IMR-90 (cell line): ENCODE results near the gene RARB. TPM values are rescaled to one million over a fixed set of nuclear protein-coding genes. Genes with fewer than 3 reads are reported as not detected.

ENCODE experiments used
- ATAC-seq: fragments of 200-7000 bp; cut with Tn5 transposase; 2 replicates; pipeline ENCODE4 v1.9.1; 2020; ENCODE audit warnings: low read depth, mild to moderate bottlenecking, moderate library complexity
- BruUV-seq: library from RNA; stranded (reverse); fragments of 400-500 nt; replicated peaks from 2 replicates; lab custom pipeline; 2021; lab: Mats Ljungman, UMichigan
- CTCF ChIA-PET: fragments of 300-600 bp; formaldehyde crosslinking; extraction: SDS; loops from one replicate; lab custom pipeline; 2021; ENCODE audit warnings: antibody characterized with exemption; lab: Yijun Ruan, JAX
- POLR2A ChIA-PET: fragments of 300-600 bp; sonication (Branson Sonifier 250); formaldehyde crosslinking; loops from one replicate; lab custom pipeline; 2022; ENCODE audit warnings: antibody characterized with exemption; ENCODE audit not compliant: unreplicated experiment; lab: Charles Lee
- DNase-seq: peaks from one replicate; pipeline ENCODE4 v3.0.0; 2013
- H2AFZ ChIP-seq: replicated peaks from 2 replicates; pipeline ENCODE3; 2013; ENCODE audit warnings: low read length, mild to moderate bottlenecking; ENCODE audit not compliant: poor library complexity
- H2AK5ac ChIP-seq: 2 replicates; pipeline ENCODE4 v1.6.1; 2013; ENCODE audit warnings: low read depth, low read length, inconsistent platforms
- H2AK9ac ChIP-seq: replicated peaks from 2 replicates; pipeline ENCODE3; 2013; ENCODE audit warnings: mild to moderate bottlenecking, low read depth, low read length, moderate library complexity; ENCODE audit not compliant: poor library complexity
- H2BK120ac ChIP-seq: 2 replicates; pipeline ENCODE4 v1.6.1; 2013; ENCODE audit warnings: low read depth, low read length, inconsistent platforms
- H2BK15ac ChIP-seq: 3 replicates; pipeline ENCODE4 v1.6.1; 2013; ENCODE audit warnings: low read depth, low read length, inconsistent platforms
- H2BK20ac ChIP-seq: 2 replicates; pipeline ENCODE4 v1.6.1; 2013; ENCODE audit warnings: low read depth, mild to moderate bottlenecking, inconsistent platforms, low read length, moderate library complexity
- H2BK5ac ChIP-seq: 2 replicates; pipeline ENCODE4 v1.6.1; 2013; ENCODE audit warnings: mild to moderate bottlenecking, low read depth, low read length, inconsistent platforms; ENCODE audit not compliant: poor library complexity, severe bottlenecking
- H3K14ac ChIP-seq: replicated peaks from 2 replicates; pipeline ENCODE4 v1.6.1; 2013; ENCODE audit warnings: low read depth, low read length, inconsistent platforms
- H3K18ac ChIP-seq: 2 replicates; pipeline ENCODE4 v1.6.1; 2013; ENCODE audit warnings: low read depth, low read length, control low read depth
- H3K23ac ChIP-seq: 2 replicates; pipeline ENCODE4 v1.6.1; 2013; ENCODE audit warnings: low read depth, low read length, inconsistent platforms
- H3K27ac ChIP-seq: 2 replicates; pipeline ENCODE4 v1.5.1; 2013; ENCODE audit warnings: mild to moderate bottlenecking, control low read depth, low read length; ENCODE audit not compliant: insufficient read depth
- H3K27me3 ChIP-seq: 2 replicates; pipeline ENCODE4 v1.6.1; 2013; ENCODE audit warnings: low read length; ENCODE audit not compliant: control insufficient read depth, insufficient read depth
- H3K36me3 ChIP-seq: 2 replicates; pipeline ENCODE4 v1.6.1; 2013; ENCODE audit warnings: low read length, mixed read lengths; ENCODE audit not compliant: control insufficient read depth, insufficient read depth
- H3K4ac ChIP-seq: 2 replicates; pipeline ENCODE4 v1.6.1; 2013; ENCODE audit warnings: low read depth, low read length, inconsistent platforms
- H3K4me1 ChIP-seq: 2 replicates; pipeline ENCODE4 v1.6.1; 2013; ENCODE audit warnings: low read length, mixed read lengths; ENCODE audit not compliant: control insufficient read depth, insufficient read depth
- H3K4me2 ChIP-seq: 2 replicates; pipeline ENCODE4 v1.6.1; 2013; ENCODE audit warnings: low read depth, mild to moderate bottlenecking, control low read depth, low read length, moderate library complexity
- H3K4me3 ChIP-seq: 2 replicates; pipeline ENCODE4 v1.5.1; 2013; ENCODE audit warnings: low read depth, mild to moderate bottlenecking, control low read depth, low read length, moderate library complexity; ENCODE audit not compliant: insufficient read depth
- H3K56ac ChIP-seq: 2 replicates; pipeline ENCODE4 v1.6.1; 2013; ENCODE audit warnings: low read length, inconsistent platforms; ENCODE audit not compliant: insufficient read depth; ENCODE audit errors: extremely low read depth
- H3K79me1 ChIP-seq, 2 experiments: 2 replicates each; pipeline ENCODE4 v1.6.1; 2013; ENCODE audit warnings: low read length in 2 of 2, inconsistent platforms in 1 of 2, low read depth in 1 of 2
- H3K9ac ChIP-seq: 2 replicates; pipeline ENCODE4 v1.6.1; 2013; ENCODE audit warnings: low read depth, low read length, control low read depth
- H3K9me1 ChIP-seq: 2 replicates; pipeline ENCODE4 v1.6.1; 2013; ENCODE audit warnings: low read length, inconsistent platforms; ENCODE audit not compliant: insufficient read depth
- H3K9me3 ChIP-seq: 2 replicates; pipeline ENCODE4 v1.6.1; 2013; ENCODE audit warnings: low read length; ENCODE audit not compliant: control insufficient read depth, insufficient read depth
- H4K20me1 ChIP-seq: 2 replicates; pipeline ENCODE4 v1.6.1; 2013; ENCODE audit warnings: low read length, inconsistent platforms; ENCODE audit not compliant: insufficient read depth
- H4K5ac ChIP-seq: 2 replicates; pipeline ENCODE4 v1.6.1; 2013; ENCODE audit warnings: mild to moderate bottlenecking, low read depth, low read length, control low read depth
- H4K8ac ChIP-seq, 2 experiments: 2 replicates each; pipeline ENCODE4 v1.6.1; 2013; ENCODE audit warnings: low read depth in 2 of 2, low read length in 2 of 2, control low read depth in 1 of 2, inconsistent platforms in 1 of 2
- H4K91ac ChIP-seq: 2 replicates; pipeline ENCODE4 v1.6.1; 2013; ENCODE audit warnings: low read depth, low read length, inconsistent platforms; ENCODE audit not compliant: insufficient read depth
- BHLHE40 ChIP-seq: fragments of 150-350 bp; IDR thresholded peaks from 2 replicates; pipeline ENCODE4 v1.6.1; 2016; ENCODE audit warnings: mild to moderate bottlenecking, low read depth, low read length
- CEBPB ChIP-seq: IDR thresholded peaks from 2 replicates; pipeline ENCODE4 v1.6.1; 2012; ENCODE audit warnings: low read depth, low read length, improper control_type of control experiment
- CHD1 ChIP-seq: IDR thresholded peaks from 2 replicates; pipeline ENCODE4 v1.6.1; 2012; ENCODE audit warnings: low read depth, low read length, improper control_type of control experiment
- CTCF ChIP-seq: conservative IDR thresholded peaks from 2 replicates; pipeline ENCODE4 v1.5.1; 2012; ENCODE audit warnings: mild to moderate bottlenecking, low read depth, low read length, improper control_type of control experiment
- ELK1 ChIP-seq: fragments of 150-350 bp; IDR thresholded peaks from 2 replicates; pipeline ENCODE4 v1.6.1; 2016; ENCODE audit warnings: low read depth, mild to moderate bottlenecking, low read length, moderate library complexity, borderline replicate concordance
- FOS ChIP-seq: fragments of 150-350 bp; IDR thresholded peaks from 2 replicates; pipeline ENCODE4 v1.6.1; 2016; ENCODE audit warnings: low read depth, low read length
- MAFK ChIP-seq: IDR thresholded peaks from 2 replicates; pipeline ENCODE4 v1.6.1; 2012; ENCODE audit warnings: low read depth, low read length, improper control_type of control experiment
- MAZ ChIP-seq: IDR thresholded peaks from 2 replicates; pipeline ENCODE4 v1.6.1; 2012; ENCODE audit warnings: low read depth, mild to moderate bottlenecking, low read length, improper control_type of control experiment, moderate library complexity, borderline replicate concordance
- MXI1 ChIP-seq: IDR thresholded peaks from 2 replicates; pipeline ENCODE4 v1.6.1; 2012; ENCODE audit warnings: low read depth, mild to moderate bottlenecking, low read length, moderate library complexity, borderline replicate concordance
- NFE2L2 ChIP-seq: fragments of 150-350 bp; IDR thresholded peaks from 2 replicates; pipeline ENCODE4 v1.6.1; 2016; ENCODE audit warnings: low read depth, mild to moderate bottlenecking, low read length
- POLR2A ChIP-seq: IDR thresholded peaks from 2 replicates; pipeline ENCODE4 v1.6.1; 2012; ENCODE audit warnings: mild to moderate bottlenecking, low read depth, low read length
- RAD21 ChIP-seq: IDR thresholded peaks from 2 replicates; pipeline ENCODE4 v1.6.1; 2012; ENCODE audit warnings: low read length, improper control_type of control experiment
- RCOR1 ChIP-seq: IDR thresholded peaks from 2 replicates; pipeline ENCODE4 v1.6.1; 2012; ENCODE audit warnings: mild to moderate bottlenecking, low read length, improper control_type of control experiment; ENCODE audit not compliant: insufficient replicate concordance
- RFX5 ChIP-seq: IDR thresholded peaks from 2 replicates; pipeline ENCODE4 v1.8.0; 2012; ENCODE audit warnings: low read depth, mild to moderate bottlenecking, low read length, moderate library complexity
- SMC3 ChIP-seq: fragments of 150-350 bp; IDR thresholded peaks from 2 replicates; pipeline ENCODE4 v1.6.1; 2016; ENCODE audit warnings: low read depth, mild to moderate bottlenecking, antibody characterized with exemption, low read length, moderate library complexity
- USF2 ChIP-seq: fragments of 150-350 bp; IDR thresholded peaks from 2 replicates; pipeline ENCODE4 v1.6.1; 2017; ENCODE audit warnings: mild to moderate bottlenecking, antibody characterized with exemption, low read length, low read depth
- WGBS, 2 experiments: methylation state at CpG; one replicate each; pipeline versions ENCODE4 v1.1.5 to v1.1.7; 2013; ENCODE audit warnings: missing lambda C conversion rate in 2 of 2; ENCODE audit not compliant: insufficient read length in 1 of 2; ENCODE audit errors: extremely low coverage in 2 of 2; 5-methylcytosine and 5-hydroxymethylcytosine counted together
- dilution Hi-C: fragments of 300-500 bp; cut with HindIII; formaldehyde crosslinking; loops from one replicate; pipeline ENCODE4 v1.14.3; 2018; ENCODE audit warnings: low sequenced_read_pairs; ENCODE audit not compliant: unreplicated experiment
- in situ Hi-C: fragments of 300-500 bp; cut with MboI; formaldehyde crosslinking; loops from 3 replicates; pipeline ENCODE4 v1.14.3; 2019; ENCODE audit warnings: low sequenced_read_pairs, inconsistent platforms, mixed read lengths
- intact Hi-C: fragments of 100-400 bp; cut with micrococcal nuclease; formaldehyde crosslinking; loops from 2 replicates; pipeline ENCODE4 v1.10.0; 2022
- polyA plus RNA-seq, 3 experiments: library from polyadenylated mRNA; depleted of rRNA; stranded (reverse); fragments of >200 nt; gene quantifications; 2 replicates each; pipeline ENCODE4 v1.2.3, GENCODE V29; 2012; ENCODE audit warnings: low replicate concordance in 1 of 3
- total RNA-seq: library from RNA; depleted of rRNA; stranded (reverse); fragments of >200 nt; gene quantifications from 2 replicates; pipeline ENCODE4 v1.2.3, GENCODE V29; 2012

RARB gene
- total and polyA plus RNA-seq, 2 of the 4 experiments (the other 2 are of a cell fraction), result 0.53 to 1.4 TPM

- H2BK20ac ChIP-seq, result no peak overlapping the region
- no peak overlapping the region for H3K4me2 ChIP-seq
- H4K91ac ChIP-seq, result no peak overlapping the region
- H4K8ac ChIP-seq, result no peak overlapping the region
- H4K5ac ChIP-seq, result no peak overlapping the region
- TF ChIP-seq MAFK (no peak), USF2 (no peak), FOS (no peak), RAD21 (no peak), RCOR1 (no peak), POLR2A (no peak), RFX5 (no peak), MAZ (no peak), MXI1 (no peak), CHD1 (no peak), CTCF (no peak), NFE2L2 (no peak), SMC3 (no peak), CEBPB (no peak), ELK1 (no peak), BHLHE40 (no peak)
- H4K20me1 ChIP-seq, result no peaks in the 10 kb centered on the region
- H3K9me3 ChIP-seq, result peaks cover 3% of the 10 kb centered on the region
- ChIA-PET CTCF (no interaction called here), POLR2A (no interaction called here)
- no peak overlapping the region for H3K4ac ChIP-seq
- no peaks in the 10 kb centered on the region for H3K27me3 ChIP-seq
- no peak overlapping the region for H2BK5ac ChIP-seq
- in situ Hi-C loops, result no loop called here
- no peak for ATAC-seq
- no peak overlapping the region for H3K23ac ChIP-seq
- no peaks in the 10 kb centered on the region for H3K4me1 ChIP-seq
- no peak overlapping the region for H3K27ac ChIP-seq
- no peak overlapping the region for H2AFZ ChIP-seq
- H3K9me1 ChIP-seq, result no peaks in the 10 kb centered on the region
- H2AK9ac ChIP-seq, result no peak overlapping the region
- dilution Hi-C loops, result no loop called here
- no peak overlapping the region for H3K14ac ChIP-seq
- intact Hi-C loops, result no loop called here
- H3K4me3 ChIP-seq, result no peak overlapping the region
- 91% methylated on average over 8 of the region's 10 CpGs; no CpG with 5 or more reads in 1 of the 2 experiments for WGBS, 2 experiments
- DNase-seq, result no peak
- H2BK15ac ChIP-seq, result no peak overlapping the region
- no peaks in the 10 kb centered on the region for H3K36me3 ChIP-seq
- H3K18ac ChIP-seq, result no peak overlapping the region
- H3K56ac ChIP-seq, result no peak overlapping the region
- no peak overlapping the region for H3K9ac ChIP-seq
- H2AK5ac ChIP-seq, result no peak overlapping the region
- H2BK120ac ChIP-seq, result no peak overlapping the region
- BruUV-seq, result no TSS peak
- H3K79me1 ChIP-seq, result no peaks in the 10 kb centered on the region
These were observed 69.0 kb downstream of the RARB start for GRCh38 chr3:25497096-25497495.
